ENCODE data around the gene ADCYAP1R1.
"Not testable (repeated sequence)": the region's sequence is repeated elsewhere in the genome, so short reads cannot be mapped to it uniquely, and the experiment has no call there.

Gene ADCYAP1R1

DNA sequence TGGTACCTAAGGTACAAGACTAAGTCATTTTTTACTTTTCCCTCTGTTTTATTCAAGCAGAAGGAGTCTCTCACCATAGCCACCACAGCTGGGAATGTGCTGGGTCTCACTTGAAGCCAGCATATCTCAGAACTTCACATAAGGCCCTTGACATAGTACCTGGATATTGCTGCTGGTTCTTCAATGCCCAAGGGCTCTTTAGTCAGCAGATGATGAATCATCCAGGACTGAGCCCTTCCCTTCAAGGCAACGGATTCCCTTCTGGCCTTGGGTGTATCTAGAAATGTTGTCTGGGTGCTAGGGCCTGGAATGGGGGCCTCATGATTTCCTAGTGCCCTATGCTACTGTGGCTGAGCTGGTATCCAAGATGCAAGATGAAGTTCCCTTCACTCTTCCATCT lies 93.9 kb downstream of the ADCYAP1R1 start:
- no peak for DNase-seq

DNA sequence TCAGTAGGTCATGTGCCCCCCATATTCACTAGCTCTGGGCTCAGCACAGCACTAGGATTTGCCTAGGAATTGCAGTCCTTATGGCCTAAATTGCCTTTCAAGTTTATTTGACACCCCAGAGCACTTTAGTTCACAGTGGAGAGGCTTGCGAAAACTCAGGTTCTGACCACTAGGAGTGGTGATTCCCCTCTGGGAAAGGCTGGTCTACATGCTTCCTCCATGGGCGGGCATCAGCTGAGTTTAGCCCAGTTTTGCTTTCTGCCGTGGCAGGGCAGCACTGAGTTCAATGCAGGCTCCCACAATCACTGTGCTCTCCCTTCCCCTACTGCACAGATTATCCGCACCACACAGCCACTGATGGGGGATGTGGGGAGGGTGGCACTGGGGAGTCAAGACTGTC lies 94.4 kb downstream of the ADCYAP1R1 start:
- DNase-seq, result no peak

DNA sequence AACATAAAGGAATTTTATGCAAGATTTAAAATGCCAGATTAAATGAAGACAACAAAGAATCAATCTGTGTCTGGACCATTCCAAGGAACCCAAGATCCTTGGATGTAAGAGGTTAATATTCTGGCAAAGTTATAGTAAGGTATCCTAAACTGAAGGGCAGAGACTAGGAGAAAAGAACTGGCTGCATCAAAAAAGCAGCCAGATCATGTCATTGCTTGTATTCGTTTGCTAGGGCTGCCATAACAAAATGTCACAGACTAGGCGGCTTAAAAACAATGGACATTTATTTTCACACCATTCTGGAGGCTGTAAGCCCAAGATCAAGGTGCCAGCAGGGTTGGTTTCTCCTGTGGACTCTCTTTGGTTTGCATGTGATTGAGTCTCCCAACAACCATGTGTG lies 99.7 kb downstream of the ADCYAP1R1 start:
- DNase-seq, result no peak

DNA sequence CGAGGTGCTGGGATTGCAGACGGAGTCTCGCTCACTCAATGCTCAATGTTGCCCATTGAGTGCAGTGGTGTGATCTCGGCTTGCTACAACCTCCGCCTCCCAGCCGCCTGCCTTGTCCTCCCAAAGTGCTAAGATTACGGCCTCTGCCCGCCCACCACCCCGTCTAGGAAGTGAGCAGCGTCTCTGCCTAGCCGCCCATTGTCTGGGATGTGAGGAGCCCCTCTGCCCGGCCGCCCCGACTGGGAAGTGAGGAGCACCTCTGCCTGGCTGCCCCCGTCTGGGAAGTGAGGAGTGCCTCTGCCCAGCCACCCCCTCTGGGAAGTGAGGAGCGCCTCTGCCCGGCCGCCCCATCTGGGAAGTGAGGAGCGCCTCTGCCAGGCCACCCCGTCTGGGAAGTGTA lies 101.2 kb downstream of the ADCYAP1R1 start:
- not testable (repeated sequence) for DNase-seq

DNA sequence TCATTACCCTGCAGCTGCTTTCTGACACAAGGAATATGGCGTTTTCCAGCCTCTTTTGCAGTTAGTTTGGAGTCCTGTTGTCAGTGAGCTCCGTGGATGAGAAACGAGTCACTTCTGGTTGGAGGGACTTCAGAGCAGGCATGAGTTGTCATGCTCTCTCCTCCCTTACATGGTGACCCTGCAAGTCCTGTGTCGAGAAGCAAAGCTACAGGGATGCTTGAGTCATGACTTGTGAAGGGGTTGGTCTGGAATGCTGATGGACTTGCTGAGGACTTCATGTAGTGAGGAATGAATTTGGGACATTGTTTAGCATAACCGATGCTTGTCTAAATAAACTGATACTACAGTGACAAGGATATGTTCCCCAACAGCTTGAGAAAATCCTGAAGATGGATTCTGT lies 108.8 kb downstream of the ADCYAP1R1 start:
- DNase-seq, result no peak
